ENCODE data around the gene THAP4.
"Not testable (repeated sequence)": the region's sequence is repeated elsewhere in the genome, so short reads cannot be mapped to it uniquely, and the experiment has no call there.

Gene THAP4

DNA sequence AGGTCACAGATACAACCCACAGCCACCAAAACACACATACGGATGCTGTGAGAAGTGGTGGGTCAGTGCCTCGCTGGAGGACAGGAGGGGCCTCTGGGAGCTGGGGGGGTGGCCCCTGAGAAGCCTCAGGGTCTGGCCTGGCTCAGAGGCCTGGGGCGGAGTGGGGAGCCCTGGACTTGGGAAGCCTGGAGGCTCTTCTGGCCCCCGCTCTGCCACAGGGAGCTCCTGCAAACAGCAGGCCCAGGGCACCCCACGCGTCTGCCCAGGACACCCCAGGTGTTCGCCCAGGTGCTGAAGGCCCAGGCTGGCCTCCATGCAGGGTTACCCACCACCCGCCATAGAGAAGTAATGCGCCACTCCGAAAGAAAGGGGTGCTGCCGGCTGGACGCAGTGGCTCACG, 25.9 kb downstream of the THAP4 start:
- FAIRE-seq = no peak

- FAIRE-seq = no peak
Measured at GRCh38 chr2:241609859-241610793, 26.8 kb downstream of the THAP4 start.

- FAIRE-seq = no peak
Measured at GRCh38 chr2:241608881-241609280, 28.1 kb downstream of the THAP4 start.

- FAIRE-seq = no peak
Measured at GRCh38 chr2:241607162-241607885, 29.6 kb downstream of the THAP4 start.

- no peak for FAIRE-seq
Measured at GRCh38 chr2:241606186-241606585, 30.8 kb downstream of the THAP4 start.

DNA sequence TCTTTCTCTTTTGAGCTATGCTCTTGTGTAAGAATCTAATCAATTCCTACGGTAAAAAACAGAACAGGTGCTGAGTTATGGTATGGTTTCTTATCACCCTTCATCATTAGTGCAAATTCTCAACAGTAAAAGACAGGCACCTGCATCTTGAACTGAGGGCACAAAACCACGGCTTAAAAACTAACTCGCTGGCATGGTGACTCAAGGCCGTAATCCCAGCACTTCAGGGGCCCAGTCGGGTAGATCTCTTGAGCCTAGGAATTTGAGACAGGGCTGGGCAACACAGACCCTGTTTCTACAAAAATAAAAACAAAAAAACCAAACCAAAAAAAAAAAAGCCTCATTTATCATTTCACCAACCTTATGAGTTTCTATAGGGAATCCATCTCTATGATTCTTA, 33.3 kb downstream of the THAP4 start:
- FAIRE-seq = no peak

GRCh38 chr2:241602720-241603119, 34.2 kb downstream of the THAP4 start:
- FAIRE-seq = no peak

DNA sequence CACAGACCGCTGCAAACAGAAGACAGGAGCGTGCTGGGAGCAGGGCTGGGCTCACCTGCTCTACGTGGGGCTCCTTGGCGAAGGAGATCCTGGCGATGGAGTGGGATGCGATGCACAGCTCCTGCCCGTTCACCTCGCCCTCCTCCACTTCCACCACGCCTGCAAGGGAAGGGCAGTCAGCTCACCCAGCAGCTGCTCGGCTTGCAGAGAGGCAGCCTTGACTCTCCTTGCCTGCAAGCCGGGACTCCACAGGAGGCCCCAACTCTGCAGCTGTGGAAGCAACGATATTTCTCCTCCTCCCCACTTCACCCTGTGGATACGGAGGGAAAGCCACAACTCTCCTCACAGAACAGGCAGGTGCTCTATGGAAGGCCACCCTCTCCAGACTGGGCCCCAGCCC, 35.1 kb downstream of the THAP4 start:
- FAIRE-seq = no peak

DNA sequence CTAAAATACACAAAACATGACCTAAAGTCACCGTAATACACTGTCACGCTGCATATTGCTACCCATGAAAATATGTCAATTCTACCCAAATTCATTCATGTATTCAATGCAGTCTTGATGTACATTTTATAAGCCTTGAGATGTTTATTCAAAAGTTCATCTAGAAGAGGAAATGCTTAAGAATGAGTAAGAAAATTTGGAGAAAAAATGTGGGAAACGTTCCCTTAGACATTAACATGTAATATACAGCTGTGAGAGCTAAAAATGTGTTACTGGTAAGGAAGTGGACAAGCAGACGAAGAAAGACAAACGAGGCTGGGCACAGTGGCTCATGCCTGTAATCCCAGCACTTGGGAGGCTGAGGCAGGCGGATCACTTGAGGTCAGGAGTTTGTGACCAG, 37.3 kb downstream of the THAP4 start:
- no peak for FAIRE-seq

- FAIRE-seq = no peak
Measured at GRCh38 chr2:241598487-241598886, 38.5 kb downstream of the THAP4 start.

DNA sequence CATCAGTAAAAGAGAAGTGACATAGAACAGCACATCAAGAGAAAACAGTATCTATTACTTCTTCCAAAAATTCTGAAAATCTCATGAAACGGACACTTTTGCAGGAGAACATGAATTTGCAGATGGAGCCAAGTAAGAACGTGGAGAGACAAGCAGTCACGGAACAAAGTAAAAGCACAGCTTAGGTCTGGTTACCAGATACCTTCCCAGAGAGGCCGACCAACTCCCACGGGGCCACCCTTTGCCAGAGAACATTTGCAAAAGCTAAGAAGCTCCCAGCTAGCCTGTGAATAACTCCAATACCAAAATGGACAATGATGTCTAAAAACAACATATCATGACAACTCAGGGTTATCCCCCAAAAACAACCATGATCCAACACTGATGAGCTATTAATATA, 38.9 kb downstream of the THAP4 start:
- FAIRE-seq = no peak

DNA sequence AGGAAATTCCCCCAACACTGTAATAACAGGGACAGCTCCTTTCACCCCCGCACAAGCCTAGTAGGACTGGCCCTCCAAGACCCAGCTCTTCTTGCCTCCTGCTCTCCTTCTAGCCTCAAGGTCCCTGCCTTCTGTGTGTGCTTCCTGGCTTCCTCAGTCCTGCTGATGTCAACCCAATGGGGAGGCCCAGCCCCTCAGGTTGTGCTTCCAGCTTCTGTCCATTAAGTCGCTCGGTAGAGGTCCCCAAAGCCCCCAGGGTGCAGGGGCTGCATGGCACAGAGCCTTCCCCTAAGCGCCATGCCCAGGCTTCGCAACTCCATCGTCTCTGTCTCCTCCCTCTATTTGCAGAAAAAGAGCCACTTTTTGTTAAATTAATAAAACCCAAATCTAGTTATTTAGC, 39.4 kb downstream of the THAP4 start:
- no peak for FAIRE-seq

DNA sequence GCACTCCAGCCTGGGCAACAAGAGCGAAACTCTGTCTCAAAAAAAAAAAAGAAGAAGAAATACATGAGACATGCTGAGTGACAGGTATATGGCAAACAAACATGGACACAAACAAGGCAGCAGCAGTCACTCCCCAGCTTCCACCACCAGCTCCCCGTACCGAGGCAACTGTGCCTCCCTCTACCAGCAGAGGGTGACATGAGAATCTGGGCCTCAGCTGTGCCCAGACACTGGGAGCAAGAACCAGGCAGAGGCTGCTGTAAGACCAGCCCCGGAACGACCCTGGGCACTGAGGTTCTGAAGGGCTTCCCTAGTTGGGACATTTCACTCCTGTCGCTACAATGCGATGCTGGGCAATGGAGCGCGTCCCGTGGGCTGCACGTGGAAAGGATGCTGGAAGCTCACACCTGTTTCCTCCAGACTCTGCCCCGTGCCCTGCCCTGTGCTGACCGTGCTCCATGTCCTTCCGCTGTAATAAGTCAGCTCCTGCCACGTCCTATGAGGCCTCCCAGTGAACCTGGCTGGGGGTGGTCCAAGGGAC, 41.3 kb downstream of the THAP4 start:
- no peak for FAIRE-seq

- no peak for FAIRE-seq
Measured at GRCh38 chr2:241593271-241593670, 43.7 kb downstream of the THAP4 start.

DNA sequence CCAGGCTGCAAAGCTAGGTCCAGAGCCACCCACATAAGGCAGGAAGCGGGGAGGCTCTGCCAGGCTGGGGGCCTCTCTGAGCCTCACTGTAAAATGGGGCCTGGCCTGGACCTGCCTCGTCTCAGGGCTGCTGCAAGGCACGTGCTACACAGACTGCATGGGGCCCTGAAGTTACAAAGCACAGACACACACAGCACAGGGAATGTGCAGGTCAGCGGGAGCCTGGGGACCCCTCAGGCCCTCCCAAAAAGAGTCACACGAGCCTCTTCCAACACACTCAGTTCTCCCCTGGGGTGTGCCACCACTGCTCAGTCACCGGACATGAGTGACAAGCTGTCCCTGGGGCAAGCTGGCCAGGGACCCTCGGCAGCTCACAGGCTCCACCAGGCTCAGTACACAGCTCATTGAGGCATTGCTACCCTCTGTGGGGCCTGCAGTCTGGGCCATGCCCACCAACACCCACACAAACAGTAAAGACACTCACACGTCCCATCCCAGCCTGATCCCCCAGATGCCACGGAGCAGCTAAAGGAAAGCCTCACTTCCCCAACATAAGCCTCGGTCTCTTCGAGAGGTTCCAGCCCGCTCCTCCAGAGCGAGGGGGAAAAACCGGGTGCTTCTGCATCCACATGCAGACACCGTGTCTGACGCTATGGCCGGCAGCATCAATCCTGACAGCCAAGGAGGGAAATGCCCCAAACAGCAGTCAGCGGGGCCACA, 44.7 kb downstream of the THAP4 start:
- no peak for FAIRE-seq

DNA sequence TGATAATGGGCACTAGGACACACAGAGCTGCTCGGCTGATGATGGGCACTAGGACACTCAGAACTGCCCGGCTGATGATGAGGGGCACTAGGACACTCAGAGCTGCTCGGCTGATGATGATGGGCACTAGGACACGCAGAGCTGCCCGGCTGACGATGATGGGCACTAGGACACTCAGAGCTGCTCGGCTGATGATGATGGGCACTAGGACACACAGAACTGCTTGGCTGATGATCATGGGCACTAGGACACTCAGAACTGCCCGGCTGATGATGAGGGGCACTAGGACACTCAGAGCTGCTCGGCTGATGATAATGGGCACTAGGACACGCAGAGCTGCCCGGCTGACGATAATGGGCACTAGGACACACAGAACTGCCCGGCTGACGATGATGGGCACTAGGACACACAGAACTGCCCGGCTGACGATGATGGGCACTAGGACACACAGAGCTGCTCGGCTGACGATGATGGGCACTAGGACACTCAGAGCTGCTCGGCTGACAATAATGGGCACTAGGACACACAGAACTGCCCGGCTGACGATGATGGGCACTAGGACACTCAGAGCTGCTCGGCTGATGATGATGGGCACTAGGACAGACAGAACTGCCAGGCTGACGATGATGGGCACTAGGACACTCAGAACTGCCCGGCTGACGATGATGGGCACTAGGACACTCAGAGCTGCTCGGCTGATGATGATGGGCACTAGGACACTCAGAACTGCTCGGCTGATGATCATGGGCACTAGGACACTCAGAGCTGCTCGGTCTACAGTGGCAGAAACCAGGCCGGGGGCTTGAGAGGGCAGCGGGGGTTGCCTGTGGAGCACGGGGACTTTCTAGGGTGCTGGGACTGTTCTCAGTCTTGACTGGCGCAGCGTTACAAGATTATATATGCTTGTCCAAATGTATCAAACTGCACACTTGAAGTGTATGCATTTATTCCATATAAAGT, 46.2 kb downstream of the THAP4 start:
- FAIRE-seq = not testable (repeated sequence)

DNA sequence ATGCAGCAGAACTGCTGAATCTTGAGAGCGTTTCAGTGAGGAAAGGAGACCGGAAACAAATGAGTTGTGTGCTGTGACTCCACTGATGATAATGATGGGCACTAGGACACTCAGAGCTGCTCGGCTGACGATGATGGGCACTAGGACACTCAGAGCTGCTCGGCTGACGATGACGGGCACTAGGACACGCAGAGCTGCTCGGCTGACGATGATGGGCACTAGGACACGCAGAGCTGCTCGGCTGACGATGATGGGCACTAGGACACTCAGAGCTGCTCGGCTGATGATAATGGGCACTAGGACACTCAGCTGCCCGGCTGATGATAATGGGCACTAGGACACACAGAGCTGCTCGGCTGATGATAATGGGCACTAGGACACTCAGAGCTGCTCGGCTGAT, 47.1 kb downstream of the THAP4 start:
- FAIRE-seq = not testable (repeated sequence)

DNA sequence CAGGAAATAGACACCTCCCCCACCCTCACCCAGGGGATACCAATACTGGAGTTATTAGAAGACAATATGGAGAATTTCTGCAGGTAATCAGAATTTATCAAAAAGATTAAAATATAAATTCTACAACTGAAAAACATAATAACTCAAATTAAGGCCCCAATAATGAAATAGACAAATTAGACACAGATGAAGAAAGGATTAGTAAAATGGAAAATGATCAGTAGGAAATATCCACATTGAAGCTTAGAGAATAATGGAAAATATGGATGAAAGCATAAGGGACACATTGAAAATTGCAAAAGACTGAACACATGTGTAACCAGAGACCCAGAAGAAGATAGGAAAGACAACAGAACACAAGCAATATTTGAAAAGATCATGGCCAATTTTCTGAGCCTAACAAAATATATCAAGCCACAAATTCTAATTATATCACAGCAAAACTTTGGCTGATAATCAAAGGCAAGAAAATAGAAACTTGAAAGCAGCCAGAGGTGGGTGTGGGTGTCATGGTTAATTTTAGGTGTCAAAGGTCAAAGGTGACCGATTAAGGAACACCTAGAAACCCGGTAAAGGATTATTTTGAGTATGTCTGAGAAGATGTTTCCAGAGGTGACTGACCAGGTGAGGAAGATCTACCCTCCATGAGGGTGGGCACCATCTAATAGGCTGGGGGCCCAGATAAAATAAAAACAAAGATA, 50.2 kb downstream of the THAP4 start:
- FAIRE-seq = no peak

DNA sequence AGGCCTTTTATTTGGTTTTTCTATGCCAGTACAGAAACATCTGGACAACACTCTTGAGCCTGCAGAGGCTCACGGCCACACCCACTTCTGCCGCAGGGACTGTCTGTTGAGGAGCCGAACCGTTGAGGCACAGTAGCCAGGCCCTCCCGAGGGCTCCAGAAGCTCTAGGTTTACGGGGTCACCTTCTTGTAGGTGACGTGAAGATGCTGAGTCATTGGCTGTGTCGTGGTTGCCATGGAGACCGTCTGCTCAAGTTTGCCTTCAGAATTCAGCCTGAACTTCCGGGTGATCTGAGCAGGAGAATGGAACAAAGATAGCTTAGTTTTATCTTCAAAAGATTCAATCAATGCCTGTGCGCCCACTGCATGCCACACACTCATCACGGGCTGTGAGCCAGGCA, 52.5 kb downstream of the THAP4 start:
- no peak for FAIRE-seq

DNA sequence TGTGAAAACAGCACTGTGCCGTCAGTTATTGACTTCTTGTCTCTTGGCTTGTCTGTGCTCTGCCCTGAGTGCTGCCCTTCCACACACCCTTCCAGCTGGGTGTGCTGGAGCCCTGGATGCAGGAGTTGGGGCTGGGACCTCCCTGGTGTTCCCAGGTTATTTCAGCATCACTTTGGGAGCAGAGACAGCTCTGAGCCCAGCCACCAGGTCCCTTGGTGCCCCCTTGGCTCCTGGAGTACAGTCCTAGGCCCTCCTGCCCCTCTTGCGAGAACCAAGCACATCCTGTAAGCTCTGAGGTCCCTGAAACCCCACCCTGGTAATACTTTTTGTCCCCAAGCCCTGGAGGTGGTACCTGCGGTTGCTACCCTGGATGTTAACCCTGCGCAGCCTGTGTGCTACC, 54.2 kb downstream of the THAP4 start:
- no peak for FAIRE-seq

- FAIRE-seq = no peak
Measured at GRCh38 chr2:241582328-241582727, 54.6 kb downstream of the THAP4 start.
